MV-4-11 (cell line): ENCODE data around the gene EDRF1.

Experiments used
- DNase-seq: peaks from one replicate; lab custom pipeline; 2025; lab: John Stamatoyannopoulos, UW

Gene EDRF1

GRCh38 chr10:125762692-125763648, 43.5 kb downstream of the EDRF1 start:
- DNase-seq: no peak

GRCh38 chr10:125765835-125766234, 46.3 kb downstream of the EDRF1 start:
- no peak for DNase-seq

- DNase-seq: no peak
Observed at GRCh38 chr10:125766511-125766910, 47.0 kb downstream of the EDRF1 start.

GRCh38 chr10:125768219-125768855, 48.8 kb downstream of the EDRF1 start:
- no peak for DNase-seq

GRCh38 chr10:125769175-125769574, 49.7 kb downstream of the EDRF1 start:
- no peak for DNase-seq

- DNase-seq: no peak
Observed at GRCh38 chr10:125770844-125771243, 51.3 kb downstream of the EDRF1 start.

- no peak for DNase-seq
Observed at GRCh38 chr10:125772112-125772863, 52.8 kb downstream of the EDRF1 start.

GRCh38 chr10:125772864-125773180, 53.3 kb downstream of the EDRF1 start:
- no peak for DNase-seq

- DNase-seq: no peak
Observed at GRCh38 chr10:125773687-125774543, 54.4 kb downstream of the EDRF1 start.

- DNase-seq: no peak
Observed at GRCh38 chr10:125774581-125775191, 55.2 kb downstream of the EDRF1 start.

GRCh38 chr10:125775491-125776106, 56.1 kb downstream of the EDRF1 start, which contains the start of gene MMP21:
TSS of gene MMP21 (minus strand) at chr10:125775821. CDS start at chr10:125775821, 0 bp downstream.
- DNase-seq: no peak

GRCh38 chr10:125777806-125778205, 58.3 kb downstream of the EDRF1 start:
- DNase-seq: no peak

- no peak for DNase-seq
Observed at GRCh38 chr10:125778556-125778955, 59.0 kb downstream of the EDRF1 start.

GRCh38 chr10:125779403-125780327, 60.2 kb downstream of the EDRF1 start:
- peak; percentile 15 for DNase-seq

- DNase-seq: no peak
Observed at GRCh38 chr10:125781374-125781773, 61.9 kb downstream of the EDRF1 start.

- DNase-seq: no peak
Observed at GRCh38 chr10:125782054-125782453, 62.5 kb downstream of the EDRF1 start.

GRCh38 chr10:125782616-125783015, 63.1 kb downstream of the EDRF1 start:
- no peak for DNase-seq

- DNase-seq: no peak
Observed at GRCh38 chr10:125783408-125783807, 63.9 kb downstream of the EDRF1 start.

GRCh38 chr10:125783957-125784356, 64.4 kb downstream of the EDRF1 start:
- peak; percentile 71 for DNase-seq

GRCh38 chr10:125785791-125786190, 66.3 kb downstream of the EDRF1 start:
- DNase-seq: no peak
